ENCODE data around the gene SPTBN1. TPM values are rescaled to one million over a fixed set of nuclear protein-coding genes. Genes with fewer than 3 reads are reported as not detected.
A peak's percentile ranks its signal among the peaks of the same experiment; 100 is the strongest.
"Not testable (repeated sequence)": the region's sequence is repeated elsewhere in the genome, so short reads cannot be mapped to it uniquely, and the experiment has no call there.

The SPTBN1 gene
- total RNA-seq, 1 experiment from 2014 or later = 171 TPM

- no peak for DNase-seq (ENCODE audit: unreplicated experiment)
- BruUV-seq (replicated peaks) = no TSS peak
- Mint-ChIP-seq H3K27me3 (ENCODE audit: insufficient read depth, unreplicated experiment) (no peaks in the 10 kb centered on the region), H3K36me3 (ENCODE audit: insufficient read depth, unreplicated experiment) (no peaks in the 10 kb centered on the region), H3K4me3 (ENCODE audit: unreplicated experiment) (no peak overlapping the region), H3K9me3 (ENCODE audit: unreplicated experiment) (no peaks in the 10 kb centered on the region), H3K4me1 (ENCODE audit: insufficient read depth, unreplicated experiment) (peaks cover 8% of the 10 kb centered on the region), H3K27ac (ENCODE audit: low read depth, unreplicated experiment) (no peak overlapping the region)
- no peak for TF ChIP-seq CTCF (IDR thresholded peaks at IDR 0.05; ENCODE audit: unreplicated experiment)
- POLR2A ChIA-PET = interaction anchor here (0.7 kb wide), 1 partner anchor 10 kb away, joined by 3 read pairs; no protein-coding TSS in a partner anchor
- CTCF ChIA-PET = interaction anchor here (0.6 to 1.4 kb wide), 4 partner anchors 11 to 111 kb away, joined by 3 to 5 read pairs (median 4); no protein-coding TSS in a partner anchor
- intact Hi-C loops (cut with micrococcal nuclease) = no loop called here
Observed at GRCh38 chr2:54481686-54482085, 25.6 kb downstream of the SPTBN1 start.

GRCh38 chr2:54482715-54483114, 26.6 kb downstream of the SPTBN1 start:
- no peak overlapping the region for H3K4me3 Mint-ChIP-seq (ENCODE audit: unreplicated experiment)
- peak; percentile 81 for DNase-seq (ENCODE audit: unreplicated experiment)
- no TSS peak for BruUV-seq (replicated peaks)
- no peak overlapping the region for H3K27ac Mint-ChIP-seq (ENCODE audit: low read depth, unreplicated experiment)
- H3K9me3 Mint-ChIP-seq (ENCODE audit: unreplicated experiment) = no peaks in the 10 kb centered on the region
- H3K27me3 Mint-ChIP-seq (ENCODE audit: insufficient read depth, unreplicated experiment) = no peaks in the 10 kb centered on the region
- ChIA-PET CTCF (no interaction called here), POLR2A (no interaction called here)
- peaks cover 8% of the 10 kb centered on the region for H3K4me1 Mint-ChIP-seq (ENCODE audit: insufficient read depth, unreplicated experiment)
- no peaks in the 10 kb centered on the region for H3K36me3 Mint-ChIP-seq (ENCODE audit: insufficient read depth, unreplicated experiment)
- intact Hi-C loops (cut with micrococcal nuclease) = no loop called here
- TF ChIP-seq CTCF (IDR thresholded peaks at IDR 0.05; ENCODE audit: unreplicated experiment) = no peak

GRCh38 chr2:54483426-54483825, 27.3 kb downstream of the SPTBN1 start:
- Mint-ChIP-seq H3K9me3 (ENCODE audit: unreplicated experiment) (no peaks in the 10 kb centered on the region), H3K4me1 (ENCODE audit: insufficient read depth, unreplicated experiment) (peaks cover 8% of the 10 kb centered on the region), H3K36me3 (ENCODE audit: insufficient read depth, unreplicated experiment) (no peaks in the 10 kb centered on the region), H3K27ac (ENCODE audit: low read depth, unreplicated experiment) (no peak overlapping the region), H3K4me3 (ENCODE audit: unreplicated experiment) (no peak overlapping the region), H3K27me3 (ENCODE audit: insufficient read depth, unreplicated experiment) (no peaks in the 10 kb centered on the region)
- ChIA-PET CTCF (interaction anchor here (0.6 kb wide), 1 partner anchor 307 kb away, joined by 3 read pairs; no protein-coding TSS in a partner anchor), POLR2A (no interaction called here)
- no peak for TF ChIP-seq CTCF (IDR thresholded peaks at IDR 0.05; ENCODE audit: unreplicated experiment)
- intact Hi-C loops (cut with micrococcal nuclease) = no loop called here
- BruUV-seq (replicated peaks) = no TSS peak
- DNase-seq (ENCODE audit: unreplicated experiment) = peak; percentile 61

GRCh38 chr2:54485756-54486155, 29.6 kb downstream of the SPTBN1 start:
- BruUV-seq (replicated peaks); H3K36me3 Mint-ChIP-seq (ENCODE audit: insufficient read depth, unreplicated experiment); intact Hi-C loops (cut with micrococcal nuclease): not testable (repeated sequence)

GRCh38 chr2:54486766-54487165, 30.6 kb downstream of the SPTBN1 start:
- no peak for TF ChIP-seq CTCF (IDR thresholded peaks at IDR 0.05; ENCODE audit: unreplicated experiment)
- no peak overlapping the region for H3K27ac Mint-ChIP-seq (ENCODE audit: low read depth, unreplicated experiment)
- BruUV-seq (replicated peaks) = no TSS peak

More at GRCh38 chr2:54485756-54486155, 29.6 kb downstream of the SPTBN1 start:
- POLR2A ChIA-PET; H3K4me3 Mint-ChIP-seq (ENCODE audit: unreplicated experiment); CTCF ChIA-PET; H3K9me3 Mint-ChIP-seq (ENCODE audit: unreplicated experiment); H3K27ac Mint-ChIP-seq (ENCODE audit: low read depth, unreplicated experiment); H3K4me1 Mint-ChIP-seq (ENCODE audit: insufficient read depth, unreplicated experiment); H3K27me3 Mint-ChIP-seq (ENCODE audit: insufficient read depth, unreplicated experiment); DNase-seq (ENCODE audit: unreplicated experiment): not testable (repeated sequence)

More at GRCh38 chr2:54486766-54487165, 30.6 kb downstream of the SPTBN1 start:
- no peaks in the 10 kb centered on the region for H3K9me3 Mint-ChIP-seq (ENCODE audit: unreplicated experiment)
- DNase-seq (ENCODE audit: unreplicated experiment) = no peak
- intact Hi-C loops (cut with micrococcal nuclease) = no loop called here
- no peaks in the 10 kb centered on the region for H3K27me3 Mint-ChIP-seq (ENCODE audit: insufficient read depth, unreplicated experiment)
- H3K4me3 Mint-ChIP-seq (ENCODE audit: unreplicated experiment) = no peak overlapping the region
- ChIA-PET CTCF (interaction anchor here (1.4 kb wide), 1 partner anchor 10 kb away, joined by 4 read pairs; no protein-coding TSS in a partner anchor), POLR2A (no interaction called here)
- peaks cover 8% of the 10 kb centered on the region for H3K4me1 Mint-ChIP-seq (ENCODE audit: insufficient read depth, unreplicated experiment)
- H3K36me3 Mint-ChIP-seq (ENCODE audit: insufficient read depth, unreplicated experiment) = no peaks in the 10 kb centered on the region
